Activated CD4-positive, CD25-positive, alpha-beta regulatory T cell (primary cell): ENCODE results near the gene MAEA.

Source experiments
- DNase-seq, 4 experiments: peaks; one replicate each; lab custom pipeline; 2025; lab: John Stamatoyannopoulos, UW

The MAEA gene

DNA sequence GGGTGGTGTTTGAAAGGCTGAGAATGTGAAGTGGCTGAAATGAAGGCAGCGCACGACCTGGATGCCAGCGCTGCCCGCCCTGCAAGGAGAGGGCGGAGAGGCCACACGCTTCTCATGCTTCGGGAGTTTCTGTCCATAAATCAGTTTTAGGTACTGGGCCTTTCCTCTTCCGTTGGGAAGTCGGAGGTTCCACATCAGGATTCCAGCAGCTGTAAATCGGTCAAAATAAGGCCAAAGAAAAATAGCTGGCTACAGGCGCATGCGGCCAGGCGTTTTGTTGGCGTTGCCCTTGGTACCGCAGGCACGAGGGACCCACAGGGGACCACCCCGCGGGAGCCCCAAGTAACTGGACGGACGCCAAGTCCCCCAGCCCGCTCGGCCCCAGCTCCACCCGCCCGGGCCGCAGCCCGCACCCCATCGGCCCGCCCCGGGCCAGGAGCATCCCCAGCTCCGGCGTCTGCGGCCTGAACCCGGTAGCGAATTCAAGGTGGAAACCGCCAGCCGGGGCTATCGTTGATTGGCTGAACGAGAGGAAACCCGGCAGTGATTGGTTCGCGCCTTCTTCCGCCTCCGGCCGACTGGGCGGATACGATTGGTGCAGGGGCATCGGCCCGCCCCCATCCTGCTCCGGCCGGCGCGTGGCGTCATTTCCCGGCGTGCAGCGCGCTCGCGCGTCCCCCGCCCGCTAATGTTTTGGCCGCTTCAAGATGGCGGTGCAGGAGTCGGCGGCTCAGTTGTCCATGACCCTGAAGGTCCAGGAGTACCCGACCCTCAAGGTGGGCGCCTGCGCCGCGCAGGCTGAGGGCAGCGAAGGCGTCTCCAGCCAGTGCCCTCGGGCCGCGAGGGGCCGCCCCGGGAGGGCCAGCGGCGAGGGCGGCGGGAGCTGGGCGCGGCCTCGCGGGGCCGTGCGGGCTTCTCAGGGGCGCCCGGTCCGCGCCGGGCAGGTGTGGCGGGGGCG is at the start of gene MAEA:
Gene MAEA (plus strand): TSS at position 685 of the 958 bp plus-strand sequence. CDS start 23 bp downstream, at position 708.
- peak; percentile 94 to 95 (median 94) for DNase-seq

DNA sequence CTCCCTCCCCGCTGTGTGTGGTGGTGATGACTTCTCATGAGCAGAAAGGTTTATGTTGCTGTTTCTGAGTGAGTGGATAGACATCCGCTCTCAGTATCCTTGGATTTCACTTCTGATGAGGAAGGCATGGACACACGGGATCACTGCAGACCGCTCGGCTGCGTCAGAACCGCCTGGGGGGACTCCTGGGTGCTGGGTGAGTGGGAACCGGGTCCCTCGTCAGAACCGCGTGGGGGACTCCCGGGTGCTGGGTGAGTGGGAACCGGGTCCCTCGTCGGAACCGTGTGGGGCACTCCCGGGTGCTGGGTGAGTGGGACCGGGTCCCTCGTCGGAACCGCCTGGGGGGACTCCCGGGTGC is 49.8 kb upstream of the MAEA start:
- no peak for DNase-seq

DNA sequence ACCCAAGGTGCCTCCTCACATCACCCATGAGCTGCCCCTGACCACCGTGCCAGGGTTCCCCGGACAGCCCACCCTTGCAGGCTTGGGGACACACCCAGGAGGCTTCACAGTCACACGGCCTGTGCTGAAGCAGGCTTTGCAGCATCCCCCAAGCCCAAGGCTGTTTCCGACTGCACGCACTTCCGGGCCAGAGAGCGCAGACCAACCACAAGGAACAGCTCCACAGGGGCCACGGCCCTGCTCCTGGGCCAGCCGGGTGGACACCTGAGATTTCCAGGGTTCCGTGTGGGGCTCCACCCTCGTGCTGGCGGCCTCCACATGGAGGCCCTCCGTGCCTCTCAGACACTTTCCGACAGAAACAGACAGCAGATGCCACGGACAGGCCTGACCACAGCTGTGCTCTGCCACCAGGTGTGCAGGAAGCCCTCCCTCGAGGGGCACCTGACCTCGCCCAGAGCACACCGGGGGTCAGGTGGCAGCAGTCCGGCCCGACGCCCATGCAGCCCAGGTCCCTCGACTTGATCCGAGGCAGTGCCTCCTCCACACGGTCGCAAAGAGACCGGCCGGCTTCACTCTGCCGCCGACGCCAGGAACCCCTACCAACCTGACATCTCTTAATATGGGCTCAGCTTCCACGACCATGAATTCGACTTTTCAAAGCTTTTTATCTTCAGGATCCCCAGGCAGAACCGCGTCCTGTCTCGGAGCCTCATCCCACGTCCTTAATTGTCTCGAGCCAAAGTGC is 48.8 kb upstream of the MAEA start:
- DNase-seq = no peak

DNA sequence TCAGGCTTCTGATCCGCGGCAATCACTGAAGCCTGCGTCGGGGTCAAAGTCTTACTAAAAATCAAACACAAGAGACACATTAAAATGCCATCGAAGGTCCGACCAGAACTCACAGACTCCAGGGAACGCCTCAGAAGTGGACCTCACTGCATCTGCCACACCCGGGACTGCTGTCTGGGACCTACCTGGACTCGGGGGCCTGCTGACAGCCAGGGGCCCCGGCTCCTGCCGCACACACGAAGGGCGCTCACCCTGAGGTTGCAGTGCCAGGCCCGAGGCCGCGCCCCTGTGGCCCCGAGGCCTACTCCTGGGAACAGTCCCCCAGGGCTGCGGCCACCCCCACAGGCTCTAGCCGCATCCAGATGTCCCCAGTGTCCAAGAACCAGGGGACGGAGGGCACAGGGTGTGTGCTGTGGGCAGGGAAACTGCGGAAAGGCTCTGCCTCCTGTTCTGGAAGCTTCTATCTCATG is 48.2 kb upstream of the MAEA start:
- DNase-seq = no peak

DNA sequence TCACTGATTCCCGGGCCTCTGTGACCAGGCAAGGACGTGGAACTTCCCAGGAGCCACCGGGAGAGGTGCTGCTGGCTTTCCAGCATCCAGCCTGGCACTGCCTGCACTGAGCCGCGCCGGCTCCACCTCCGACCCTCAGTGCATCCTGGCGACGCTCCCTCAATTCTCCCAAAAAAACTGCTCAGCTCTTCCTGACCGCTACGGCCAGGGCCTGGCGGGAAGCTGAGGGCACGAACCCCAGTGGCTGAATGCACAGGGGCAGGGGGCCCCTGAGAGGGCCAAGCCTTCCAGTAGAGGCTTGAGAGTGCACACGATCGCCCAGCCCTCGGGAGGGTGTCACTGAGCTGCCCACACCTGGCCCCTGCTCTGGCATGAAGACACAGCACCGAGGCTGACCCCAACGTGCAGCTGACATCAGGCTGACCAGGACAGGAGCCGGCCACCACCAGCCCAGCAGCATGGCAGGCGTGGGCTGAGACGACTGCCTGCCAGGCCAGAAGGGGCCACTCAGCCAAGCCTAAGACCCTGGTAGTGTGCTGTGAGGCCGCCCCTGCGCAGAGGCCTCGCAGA is 47.7 kb upstream of the MAEA start:
- DNase-seq = no peak

DNA sequence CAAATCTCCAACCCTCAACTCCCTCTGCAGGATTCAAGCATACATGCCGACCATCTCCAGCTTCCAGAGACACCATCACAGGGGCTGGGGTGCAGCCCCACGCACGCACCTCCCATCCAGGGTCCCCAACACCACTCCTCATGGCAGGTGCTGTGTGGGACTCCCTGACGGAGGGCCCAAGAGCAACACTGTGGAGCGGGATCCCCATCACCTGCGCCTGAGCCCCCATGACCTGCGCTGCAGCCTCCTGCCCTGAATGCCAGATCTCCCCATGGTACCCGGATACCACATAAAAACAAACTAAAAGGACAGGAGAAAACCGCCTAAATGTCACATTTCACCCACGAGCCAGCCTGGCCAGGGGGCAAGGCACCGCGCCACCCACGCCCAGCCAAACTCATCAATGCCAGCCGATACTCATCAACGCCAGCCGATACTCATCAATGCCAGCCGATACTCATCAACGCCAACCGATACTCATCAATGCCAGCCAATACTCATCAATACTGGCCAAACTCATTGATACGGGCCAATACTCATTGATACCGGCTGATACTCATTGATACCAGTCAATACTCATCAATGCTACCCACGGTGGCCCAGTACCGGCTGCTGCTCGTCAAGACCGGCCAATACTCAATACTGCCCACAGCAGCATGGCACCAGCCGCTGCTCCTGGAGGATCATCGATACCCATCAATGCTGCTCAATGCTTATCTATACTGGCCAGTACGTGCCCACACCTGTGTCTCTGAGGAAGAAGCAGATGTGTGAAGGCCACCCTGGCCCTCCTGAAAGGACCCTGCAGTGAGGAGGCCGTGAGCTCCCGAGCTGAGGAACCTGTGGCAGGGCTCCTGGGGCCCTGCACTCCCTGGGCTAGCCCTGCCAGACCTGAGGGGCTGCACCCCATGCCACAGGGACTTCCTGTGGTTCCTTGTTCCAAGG is 46.9 kb upstream of the MAEA start:
- no peak for DNase-seq

DNA sequence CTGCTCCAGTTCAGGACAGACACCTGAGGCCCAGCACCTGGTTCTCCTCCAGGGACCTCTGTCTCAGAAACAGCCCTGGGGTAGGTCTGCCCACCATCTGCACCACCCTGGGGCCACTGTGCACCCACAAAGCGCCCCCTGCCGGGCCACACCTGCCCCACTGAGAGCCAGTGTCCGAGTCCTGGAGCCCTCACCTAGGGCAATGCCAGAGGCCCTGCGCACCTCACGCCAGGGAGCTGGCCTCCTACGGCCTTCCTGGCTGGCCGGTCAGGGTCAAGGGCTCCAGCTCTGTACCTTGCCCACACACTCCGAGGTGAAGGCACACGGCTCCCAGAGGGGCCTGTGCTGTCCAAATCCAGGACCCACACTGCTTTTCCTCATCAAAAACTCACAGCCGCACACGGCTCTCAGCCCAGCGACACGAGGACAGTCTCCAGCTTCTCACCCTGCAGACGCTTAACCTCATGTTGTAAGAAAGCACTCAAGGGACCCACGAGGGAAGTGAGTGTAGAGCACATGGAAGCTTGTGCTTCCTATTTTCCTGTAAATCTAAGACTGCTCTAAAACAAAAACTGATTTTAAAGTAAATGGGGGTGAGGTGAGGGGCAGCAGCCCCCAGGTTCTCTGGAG is 46.1 kb upstream of the MAEA start:
- DNase-seq = no peak

DNA sequence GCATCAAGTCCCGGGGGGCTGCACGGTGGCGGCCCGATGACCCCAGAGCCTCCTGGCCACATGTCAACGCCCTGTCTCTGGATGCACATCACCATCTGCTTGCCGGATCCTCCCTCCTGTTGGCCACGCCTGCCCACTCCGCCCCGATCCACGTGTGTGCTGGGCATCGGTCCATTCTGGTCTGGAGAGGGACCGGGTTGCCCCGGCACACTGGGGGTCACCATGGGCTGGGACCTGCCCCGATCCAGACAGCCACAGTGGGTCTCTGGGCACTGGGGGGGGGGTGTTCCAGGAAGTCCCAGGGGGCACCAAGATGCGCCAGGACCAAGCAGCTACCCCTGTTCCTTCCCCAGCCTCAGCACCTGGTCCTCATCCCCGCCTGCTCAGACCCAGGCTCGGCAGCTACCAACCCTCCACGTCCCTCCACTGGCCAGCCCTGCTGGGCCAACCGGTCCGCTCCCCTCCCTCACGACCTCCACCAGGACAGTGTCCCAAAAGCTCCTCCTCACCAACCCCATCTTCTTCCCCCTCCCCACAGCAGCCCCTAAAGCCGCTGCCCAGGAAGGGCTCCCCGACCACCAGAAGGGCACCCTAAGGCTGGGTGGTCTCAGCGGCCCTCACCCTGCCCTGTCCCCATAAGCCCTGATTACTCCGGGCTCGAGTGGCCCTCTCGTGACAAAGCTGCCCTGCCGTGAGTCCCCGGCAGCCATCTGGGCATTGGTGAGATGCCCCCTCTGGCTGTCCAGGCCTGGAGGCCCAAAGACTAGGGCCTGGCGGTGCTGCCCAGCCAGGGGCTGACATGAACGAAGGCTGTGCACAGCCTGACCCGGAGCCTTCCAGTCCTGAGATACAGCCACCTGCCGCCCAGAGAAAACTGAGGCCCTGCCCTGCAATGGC is 45.4 kb upstream of the MAEA start:
- DNase-seq = no peak

DNA sequence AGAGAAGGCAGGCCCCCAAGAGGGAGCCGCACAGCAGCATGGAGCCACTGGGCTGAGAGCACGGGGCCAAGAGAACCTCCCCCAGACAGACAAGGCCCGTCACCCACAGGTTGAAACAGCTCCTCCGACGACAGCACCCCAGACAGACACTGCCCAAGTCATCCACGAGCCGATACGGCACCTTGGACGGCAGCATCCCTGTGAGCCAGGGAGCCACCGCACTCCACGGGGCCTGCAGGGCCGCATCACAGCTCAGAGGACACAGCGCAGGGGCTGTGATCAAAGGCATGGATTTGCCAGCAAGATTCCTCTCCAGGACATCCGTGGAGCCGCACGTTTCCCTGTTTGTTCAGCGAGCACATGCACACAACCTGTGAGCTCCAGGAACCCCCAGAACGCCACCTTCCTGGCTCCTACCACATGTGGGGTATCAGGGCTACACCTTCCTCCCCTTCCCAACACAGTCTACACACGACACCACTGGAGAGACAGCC is 44.7 kb upstream of the MAEA start:
- DNase-seq = no peak

DNA sequence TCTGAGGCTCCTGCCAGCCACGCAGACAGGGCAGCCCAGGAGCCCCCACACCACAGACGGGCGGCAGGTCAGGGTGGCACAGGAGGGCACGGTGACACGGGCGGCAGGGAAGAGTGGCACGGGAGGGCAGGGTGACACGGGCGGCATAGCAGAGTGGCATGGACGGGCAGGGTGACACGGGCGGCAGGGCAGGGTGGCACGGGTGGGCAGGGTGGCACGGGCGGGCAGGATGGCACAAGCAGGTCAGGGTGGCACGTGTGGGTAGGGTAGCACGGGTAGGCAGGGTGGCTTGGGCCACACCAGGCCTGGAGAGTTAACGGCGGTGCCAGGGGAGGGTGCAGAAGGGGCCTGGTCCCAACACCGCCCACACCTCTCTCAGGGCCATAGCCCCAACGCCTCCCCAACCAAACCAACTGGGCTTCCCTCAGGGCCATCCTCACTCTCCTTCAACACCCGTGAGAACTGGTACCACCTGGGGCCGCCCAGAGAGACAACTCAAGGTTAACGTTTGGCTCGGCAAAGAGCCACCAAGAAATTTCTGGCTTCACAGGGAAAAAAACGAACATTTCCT is 44.1 kb upstream of the MAEA start:
- no peak for DNase-seq

DNA sequence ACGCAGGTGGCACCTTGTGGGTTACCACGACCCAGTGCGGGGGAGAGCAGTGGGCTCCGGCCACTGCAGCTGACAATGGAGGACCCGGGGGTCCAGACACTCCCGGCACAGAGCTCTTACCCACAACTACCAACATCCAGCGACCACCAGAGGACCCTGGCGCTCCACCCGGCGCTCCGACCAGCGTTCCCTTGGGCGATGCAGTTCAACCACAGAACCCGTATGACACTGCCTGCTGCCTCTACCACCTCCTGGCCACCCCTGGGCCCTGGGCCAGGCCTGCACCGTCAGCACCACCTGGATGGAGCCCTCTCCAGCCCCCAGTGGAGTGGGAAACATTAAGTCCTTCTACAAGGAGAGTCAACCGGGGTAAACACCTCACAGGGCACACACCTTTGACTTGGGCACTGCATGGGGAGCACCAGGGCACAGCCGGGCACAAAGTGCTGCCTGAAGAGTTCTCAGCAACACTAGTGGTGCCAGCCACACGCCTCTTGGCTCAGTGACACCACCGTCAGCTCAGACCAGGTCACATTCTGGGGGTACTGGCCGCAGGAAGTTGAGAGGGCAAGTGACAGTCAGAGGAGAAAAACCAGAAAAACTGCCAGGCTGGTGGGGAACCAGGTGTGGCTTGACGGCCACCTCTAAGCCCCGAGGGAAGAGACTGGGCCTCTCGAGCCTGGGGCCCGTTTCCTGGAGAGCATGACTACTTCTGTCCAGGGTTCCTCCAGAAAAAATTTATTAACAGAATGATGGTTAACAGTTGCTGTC is 43.4 kb upstream of the MAEA start:
- DNase-seq = no peak

DNA sequence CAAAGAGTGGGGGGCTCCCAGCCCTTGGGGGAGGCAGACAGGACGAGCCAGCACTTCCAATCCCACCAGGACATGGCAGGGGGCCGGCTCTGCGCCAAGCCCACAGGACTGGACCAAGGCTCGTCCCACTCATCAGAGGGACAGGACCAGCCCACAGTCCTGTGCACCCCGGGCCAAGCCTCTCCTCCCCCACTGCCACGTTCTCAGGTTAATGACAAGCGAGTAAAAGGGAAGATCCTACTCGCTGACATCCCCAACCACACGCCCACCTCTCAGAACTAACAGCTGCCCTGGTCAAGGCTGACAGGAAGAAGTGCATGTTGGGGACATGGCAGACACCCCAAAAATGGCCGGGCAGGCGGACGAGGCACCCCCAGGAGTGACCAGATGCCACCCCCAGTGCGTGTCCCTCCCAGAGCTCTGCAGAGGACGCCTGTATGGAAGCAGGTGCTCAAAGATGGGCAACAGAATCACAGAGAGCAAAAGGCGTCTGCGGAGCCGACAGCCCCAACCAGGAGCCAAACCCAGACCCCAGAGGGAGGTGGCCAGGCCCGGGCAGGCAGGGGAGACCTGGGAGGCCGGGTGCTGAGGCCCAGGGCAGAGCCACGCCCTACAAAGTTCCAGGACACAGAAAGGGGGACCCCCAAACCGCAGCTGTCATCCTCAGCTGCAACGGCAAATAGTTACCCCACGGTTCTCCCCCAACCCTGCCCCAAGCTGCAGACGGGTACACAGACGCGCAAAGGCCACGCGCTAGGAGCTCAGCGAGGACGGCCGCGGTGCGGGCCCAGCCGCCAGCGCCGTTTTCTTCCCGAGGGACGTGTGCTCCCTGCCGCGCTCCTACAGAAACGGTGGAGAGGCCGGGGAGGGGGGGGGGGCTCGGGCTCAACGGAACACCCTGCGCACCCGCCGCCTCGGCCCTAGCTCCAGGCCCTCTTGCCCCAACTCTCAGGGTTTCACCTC is 42.5 kb upstream of the MAEA start:
- DNase-seq = no peak

DNA sequence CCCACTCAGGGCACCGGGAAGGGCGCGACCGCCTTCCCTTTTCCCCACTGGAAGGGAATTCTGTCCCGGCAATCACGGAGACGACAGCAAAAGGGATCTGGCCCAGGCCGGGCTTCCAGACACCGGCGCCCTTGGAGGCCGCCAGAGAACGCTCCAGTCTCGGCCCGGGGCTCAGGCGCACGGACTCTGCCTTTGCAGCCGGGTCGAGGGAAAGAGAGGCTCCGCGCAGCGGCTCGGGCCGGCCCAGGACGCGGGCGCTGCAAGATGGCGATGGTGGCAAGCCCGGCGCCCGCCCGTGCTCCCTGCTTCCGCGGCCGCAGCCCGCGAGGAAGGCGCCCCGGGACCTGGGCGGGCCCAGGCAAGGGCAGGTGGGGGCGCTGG is 41.8 kb upstream of the MAEA start:
- peak in 1 of 4 experiments; percentile 59 for DNase-seq

DNA sequence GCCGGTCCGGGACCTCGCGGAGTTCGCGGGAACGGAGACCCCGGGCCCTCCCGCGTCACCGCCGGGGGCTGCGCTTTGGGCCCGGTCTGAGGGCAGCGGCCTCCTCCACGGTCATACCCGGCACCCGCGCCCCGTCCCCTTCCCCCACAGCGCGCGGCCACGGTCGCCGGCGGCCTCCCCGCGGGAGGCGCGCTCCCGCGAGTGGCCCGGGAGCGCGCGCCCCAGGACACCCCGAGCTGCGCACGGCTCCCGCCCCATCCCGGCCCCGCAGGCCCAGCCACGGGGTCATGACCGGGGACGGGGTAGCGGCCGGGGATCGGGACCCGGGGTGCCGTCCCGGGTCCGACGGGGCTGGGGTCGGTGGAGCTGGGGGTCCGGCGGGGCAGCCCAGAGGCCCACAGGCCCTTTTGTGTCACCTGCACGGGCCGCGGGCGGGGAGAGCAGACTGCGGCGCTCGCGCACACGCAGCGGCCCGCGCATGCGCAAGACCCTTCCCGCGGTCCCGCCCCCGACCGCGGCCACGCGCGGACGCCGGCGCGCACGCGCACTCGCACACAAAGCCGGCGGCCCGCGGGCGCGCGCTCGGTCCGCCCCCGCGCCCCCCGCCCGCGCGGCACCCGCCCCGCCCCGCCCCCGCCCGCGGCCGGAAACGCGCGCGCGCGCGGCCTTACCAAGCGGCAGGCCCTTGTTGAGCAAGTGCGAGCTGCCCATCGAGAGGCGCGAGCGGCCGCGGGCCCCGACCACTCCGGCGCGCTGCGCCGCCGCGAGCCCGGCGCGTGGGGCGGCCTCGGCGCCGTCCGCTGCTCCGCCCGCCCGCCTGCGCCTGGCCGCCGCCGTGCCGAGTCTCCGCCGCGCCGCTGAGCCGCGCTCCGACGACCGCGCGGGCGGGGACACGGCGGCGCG is 41.2 kb upstream of the MAEA start, which contains the start of gene CTBP1:
Gene CTBP1 (minus strand): TSS at position 886 of the 903 bp plus-strand sequence. CDS start 7,799 bp downstream, outside the sequence.
- DNase-seq = peak; percentile 68 to 80 (median 74)

DNA sequence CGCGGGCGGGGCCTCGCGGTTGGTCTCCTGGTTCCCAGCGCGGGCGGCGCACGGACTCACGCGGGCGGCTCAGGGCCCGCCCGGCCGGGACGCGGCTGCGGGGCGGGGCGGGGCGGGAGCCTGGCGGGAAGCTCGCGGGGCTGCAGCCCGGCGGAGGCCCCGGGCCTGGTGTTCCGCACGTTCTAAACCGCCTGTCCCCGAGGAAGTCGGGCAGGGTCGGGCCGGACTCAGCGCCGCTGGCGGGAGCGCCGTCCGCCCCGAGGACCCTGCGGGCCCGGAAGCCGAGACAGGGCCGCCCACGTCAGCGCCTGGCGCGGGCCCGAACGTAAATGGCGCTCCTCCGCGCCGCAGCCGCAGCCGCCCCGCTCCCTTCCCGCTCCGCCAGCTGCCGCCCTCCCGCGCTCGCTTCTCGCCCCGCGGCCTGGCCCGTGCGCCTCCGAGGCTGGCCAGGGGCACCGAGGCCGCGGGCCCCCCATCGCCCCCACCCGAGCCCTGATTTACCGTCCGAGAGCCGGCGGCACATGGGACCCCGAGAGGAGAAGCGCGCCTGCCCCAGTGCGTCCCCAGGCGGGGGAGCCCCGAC is 40.5 kb upstream of the MAEA start:
- DNase-seq = peak; percentile 60 to 78 (median 70)
